GM18507 (cell line): ENCODE results near the gene RBMS3.

ENCODE experiments used
- DNase-seq: peaks from one replicate; pipeline ENCODE4 v3.0.0; 2011; ENCODE audit warnings: low read depth; ENCODE audit not compliant: insufficient read length; ENCODE audit errors: extremely low spot score
- FAIRE-seq: peaks from 2 replicates; lab custom pipeline; 2011; peaks lifted over from hg19 to GRCh38; lab: Jason Lieb, UNC

The RBMS3 gene

GRCh38 chr3:29618395-29619282 lies 337.8 kb downstream of the RBMS3 start:
- no peak for DNase-seq
- no peak for FAIRE-seq

GRCh38 chr3:29619676-29620075 lies 338.8 kb downstream of the RBMS3 start:
- FAIRE-seq = no peak
- no peak for DNase-seq

GRCh38 chr3:29627136-29628117 lies 346.6 kb downstream of the RBMS3 start:
- FAIRE-seq (no peak), DNase-seq (no peak)

- FAIRE-seq (no peak), DNase-seq (no peak)
These were observed 347.9 kb downstream of the RBMS3 start for GRCh38 chr3:29628795-29629194.

GRCh38 chr3:29635888-29636287 lies 355.0 kb downstream of the RBMS3 start:
- DNase-seq = no peak
- no peak for FAIRE-seq

GRCh38 chr3:29637068-29637467 lies 356.2 kb downstream of the RBMS3 start:
- FAIRE-seq (no peak), DNase-seq (no peak)

DNA sequence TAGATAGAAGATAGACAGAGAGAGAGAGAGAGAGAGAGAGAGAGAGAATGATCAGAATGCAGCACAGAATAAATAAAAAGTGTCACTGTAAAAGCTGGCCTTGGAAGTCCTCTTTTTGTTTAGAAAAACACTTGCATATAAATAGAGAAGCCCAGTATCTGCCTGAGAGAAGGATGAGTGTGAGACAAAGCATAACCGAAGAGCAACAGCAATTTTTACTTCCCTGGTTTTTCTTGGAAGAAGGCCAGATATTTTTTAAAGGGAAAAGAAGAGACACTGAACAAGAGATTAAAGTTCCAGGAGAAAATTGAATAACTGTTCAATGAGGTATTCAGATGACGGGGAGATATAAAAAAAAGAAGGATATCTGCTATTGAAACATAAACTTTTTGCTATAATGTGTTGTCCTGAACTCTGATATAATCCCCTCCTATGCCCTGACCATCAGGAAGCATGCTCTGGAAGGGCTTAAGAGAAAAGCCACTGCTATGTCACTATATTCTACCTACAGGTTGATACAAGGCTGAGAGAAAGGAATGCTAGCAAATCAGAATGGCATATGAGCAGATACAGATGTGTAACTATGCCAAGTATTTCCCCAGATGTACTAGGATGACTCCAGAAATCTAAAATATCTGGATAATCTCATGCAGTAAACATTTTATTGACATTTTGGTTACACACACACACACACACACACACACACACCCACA lies 358.9 kb downstream of the RBMS3 start:
- DNase-seq = no peak
- no peak for FAIRE-seq

GRCh38 chr3:29642393-29643033 lies 361.6 kb downstream of the RBMS3 start:
- FAIRE-seq (no peak), DNase-seq (no peak)

- FAIRE-seq (no peak), DNase-seq (no peak)
These were observed 362.2 kb downstream of the RBMS3 start for GRCh38 chr3:29643034-29643425.

GRCh38 chr3:29644261-29644660 lies 363.4 kb downstream of the RBMS3 start:
- DNase-seq (no peak), FAIRE-seq (no peak)

GRCh38 chr3:29644956-29645636 lies 364.2 kb downstream of the RBMS3 start:
- DNase-seq = no peak
- no peak for FAIRE-seq

DNA sequence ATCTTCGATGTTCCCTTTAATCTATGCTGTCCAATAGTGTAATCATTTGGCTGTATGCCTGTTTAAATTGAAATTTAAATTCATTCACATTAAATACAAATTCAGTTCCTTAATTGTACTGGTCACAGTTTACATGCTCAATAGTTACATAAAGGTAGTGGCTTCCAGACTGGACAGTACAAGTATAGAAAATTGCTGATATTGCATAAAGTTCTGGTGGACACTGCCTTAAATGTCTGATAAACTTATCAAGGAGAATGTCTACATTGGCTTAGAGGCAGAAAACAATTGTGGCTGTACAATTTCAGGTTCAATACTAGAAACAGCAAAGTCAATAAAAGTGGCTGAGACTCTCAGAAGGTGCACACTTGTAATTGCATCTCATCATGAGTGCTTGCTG lies 365.2 kb downstream of the RBMS3 start:
- no peak for DNase-seq
- no peak for FAIRE-seq

- DNase-seq (no peak), FAIRE-seq (peak; percentile 78)
These were observed 369.1 kb downstream of the RBMS3 start for GRCh38 chr3:29649815-29650547.

GRCh38 chr3:29653680-29654079 lies 372.8 kb downstream of the RBMS3 start:
- DNase-seq (no peak), FAIRE-seq (no peak)

DNA sequence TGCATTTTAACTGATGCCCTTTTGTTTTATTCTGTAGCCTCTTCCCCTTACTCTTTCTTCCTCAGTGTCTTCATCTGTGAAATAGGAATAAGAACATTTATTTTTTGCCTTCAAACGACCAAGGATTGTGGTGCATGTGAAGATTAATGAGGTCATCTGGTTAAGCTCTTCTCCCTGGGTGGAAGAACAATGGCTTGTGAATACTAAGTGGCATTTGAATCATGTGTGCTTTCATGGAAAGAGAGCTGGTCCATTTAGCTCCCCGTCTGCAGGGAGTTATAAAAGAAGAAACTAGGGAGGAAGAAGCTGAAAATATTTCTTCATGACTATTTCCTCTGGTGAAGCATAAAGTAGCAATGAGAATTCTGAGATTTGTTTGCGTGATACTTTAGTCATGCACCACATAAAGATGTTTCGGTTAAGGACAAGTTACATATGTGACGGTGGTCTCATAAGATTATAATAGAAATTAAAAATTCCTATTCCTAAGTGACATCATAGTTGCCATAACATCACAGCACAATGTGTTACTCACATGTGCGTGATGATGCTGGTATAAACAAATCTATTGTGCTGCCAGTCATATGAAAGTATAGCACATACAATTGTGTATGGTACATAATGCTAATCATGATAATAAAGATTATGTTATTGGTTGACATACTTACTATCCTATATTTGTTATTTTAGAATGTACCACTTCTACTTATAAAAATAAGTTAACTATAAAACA lies 374.3 kb downstream of the RBMS3 start:
- DNase-seq = no peak

GRCh38 chr3:29665688-29666087 lies 384.8 kb downstream of the RBMS3 start:
- FAIRE-seq (no peak), DNase-seq (no peak)

More for the DNA sequence above, 374.3 kb downstream of the RBMS3 start:
- no peak for FAIRE-seq

DNA sequence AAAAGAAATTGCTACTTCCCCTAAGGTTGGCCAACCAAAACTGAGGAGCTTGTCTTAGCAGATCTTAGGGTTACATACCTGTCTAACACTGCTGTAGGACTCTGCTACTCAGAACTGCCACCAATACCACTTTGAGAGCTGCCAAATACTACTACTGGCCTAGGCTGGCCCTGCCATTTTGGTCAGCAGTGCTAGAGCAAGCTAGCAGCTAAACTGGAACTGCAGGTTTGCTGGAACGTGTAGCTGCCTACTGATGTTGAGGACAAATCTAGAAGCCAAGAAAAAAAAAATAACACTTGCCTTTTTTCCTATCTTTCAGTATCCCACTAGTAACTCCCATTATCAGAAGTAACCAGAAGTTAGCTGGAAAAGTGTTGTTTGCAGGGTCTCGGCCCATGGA lies 387.4 kb downstream of the RBMS3 start:
- DNase-seq = no peak
- FAIRE-seq = no peak
